Measurements from ENCODE around the gene SLC9A7. TPM values are rescaled to one million over a fixed set of nuclear protein-coding genes. Genes with fewer than 3 reads are reported as not detected.
A peak's percentile ranks its signal among the peaks of the same experiment; 100 is the strongest.

SLC9A7 gene
- total RNA-seq, 1 donor from 2014 or later, result 11.4 TPM

GRCh38 chrX:46690818-46691217, 68.1 kb downstream of the SLC9A7 start:
- no peak for TF ChIP-seq CTCF (IDR thresholded peaks at IDR 0.05; ENCODE audit: unreplicated experiment)
- Mint-ChIP-seq H3K4me3 (ENCODE audit: unreplicated experiment) (no peak overlapping the region), H3K36me3 (ENCODE audit: low read depth, unreplicated experiment) (no peaks in the 10 kb centered on the region), H3K9me3 (ENCODE audit: unreplicated experiment) (no peaks in the 10 kb centered on the region), H3K27ac (ENCODE audit: unreplicated experiment) (no peak overlapping the region), H3K27me3 (ENCODE audit: unreplicated experiment) (no peaks in the 10 kb centered on the region), H3K4me1 (ENCODE audit: unreplicated experiment) (no peaks in the 10 kb centered on the region)
- DNase-seq (ENCODE audit: low spot score), result no peak

- Mint-ChIP-seq H3K4me1 (ENCODE audit: unreplicated experiment) (peaks cover 3% of the 10 kb centered on the region), H3K27ac (ENCODE audit: unreplicated experiment) (no peak overlapping the region), H3K27me3 (ENCODE audit: unreplicated experiment) (no peaks in the 10 kb centered on the region), H3K9me3 (ENCODE audit: unreplicated experiment) (no peaks in the 10 kb centered on the region), H3K4me3 (ENCODE audit: unreplicated experiment) (no peak overlapping the region), H3K36me3 (ENCODE audit: low read depth, unreplicated experiment) (no peaks in the 10 kb centered on the region)
- DNase-seq (ENCODE audit: low spot score), result no peak
- no peak for TF ChIP-seq CTCF (IDR thresholded peaks at IDR 0.05; ENCODE audit: unreplicated experiment)
Observed at GRCh38 chrX:46687619-46688018, 71.3 kb downstream of the SLC9A7 start.

- Mint-ChIP-seq H3K4me1 (ENCODE audit: unreplicated experiment) (peaks cover 3% of the 10 kb centered on the region), H3K27me3 (ENCODE audit: unreplicated experiment) (no peaks in the 10 kb centered on the region), H3K4me3 (ENCODE audit: unreplicated experiment) (no peak overlapping the region), H3K36me3 (ENCODE audit: low read depth, unreplicated experiment) (no peaks in the 10 kb centered on the region), H3K27ac (ENCODE audit: unreplicated experiment) (no peak overlapping the region), H3K9me3 (ENCODE audit: unreplicated experiment) (no peaks in the 10 kb centered on the region)
- DNase-seq (ENCODE audit: low spot score), result peak; percentile 11
- peak; percentile 45 for TF ChIP-seq CTCF (IDR thresholded peaks at IDR 0.05; ENCODE audit: unreplicated experiment)
Observed at GRCh38 chrX:46686003-46686645, 72.8 kb downstream of the SLC9A7 start.

- no peaks in the 10 kb centered on the region for H3K9me3 Mint-ChIP-seq (ENCODE audit: unreplicated experiment)
- no peak overlapping the region for H3K27ac Mint-ChIP-seq (ENCODE audit: unreplicated experiment)
- no peak overlapping the region for H3K4me3 Mint-ChIP-seq (ENCODE audit: unreplicated experiment)
- H3K36me3 Mint-ChIP-seq (ENCODE audit: low read depth, unreplicated experiment), result no peaks in the 10 kb centered on the region
- H3K27me3 Mint-ChIP-seq (ENCODE audit: unreplicated experiment), result no peaks in the 10 kb centered on the region
- DNase-seq (ENCODE audit: low spot score), result no peak
- no peak for TF ChIP-seq CTCF (IDR thresholded peaks at IDR 0.05; ENCODE audit: unreplicated experiment)
- peaks cover 3% of the 10 kb centered on the region for H3K4me1 Mint-ChIP-seq (ENCODE audit: unreplicated experiment)
Observed at GRCh38 chrX:46683048-46683447, 75.9 kb downstream of the SLC9A7 start.

- no peak overlapping the region for H3K4me3 Mint-ChIP-seq (ENCODE audit: unreplicated experiment)
- no peak overlapping the region for H3K27ac Mint-ChIP-seq (ENCODE audit: unreplicated experiment)
- H3K4me1 Mint-ChIP-seq (ENCODE audit: unreplicated experiment), result peaks cover 11% of the 10 kb centered on the region
- no peaks in the 10 kb centered on the region for H3K9me3 Mint-ChIP-seq (ENCODE audit: unreplicated experiment)
- H3K27me3 Mint-ChIP-seq (ENCODE audit: unreplicated experiment), result no peaks in the 10 kb centered on the region
- no peak for TF ChIP-seq CTCF (IDR thresholded peaks at IDR 0.05; ENCODE audit: unreplicated experiment)
- H3K36me3 Mint-ChIP-seq (ENCODE audit: low read depth, unreplicated experiment), result no peaks in the 10 kb centered on the region
- no peak for DNase-seq (ENCODE audit: low spot score)
Observed at GRCh38 chrX:46681849-46682248, 77.1 kb downstream of the SLC9A7 start.
